GM12878 (cell line): ENCODE measurements around the gene MALRD1. TPM values are rescaled to one million over a fixed set of nuclear protein-coding genes. Genes with fewer than 3 reads are reported as not detected.

Experiments used
- ATAC-seq: fragments of 200-7000 bp; cut with Tn5 transposase; 3 replicates; pipeline ENCODE4 v1.9.1; 2020; ENCODE audit warnings: mild to moderate bottlenecking, moderate library complexity
- BruUV-seq: library from RNA; stranded (reverse); fragments of 400-500 nt; replicated peaks from 2 replicates; lab custom pipeline; 2021; lab: Mats Ljungman, UMichigan
- CTCF ChIA-PET: fragments of 300-600 bp; sonication (Branson Sonifier 250); formaldehyde crosslinking; extraction: SDS; loops from one replicate; lab custom pipeline; 2021; ENCODE audit warnings: inconsistent platforms; lab: Yijun Ruan, JAX
- POLR2A ChIA-PET: fragments of 350-600 bp; formaldehyde crosslinking; extraction: SDS; loops from one replicate; lab custom pipeline; 2021; ENCODE audit warnings: inconsistent platforms; lab: Charles Lee
- RAD21 ChIA-PET: fragments of 300-600 bp; sonication (Branson Sonifier 250); formaldehyde crosslinking; loops from one replicate; lab custom pipeline; 2023; ENCODE audit warnings: antibody characterized with exemption; ENCODE audit not compliant: unreplicated experiment; lab: Charles Lee
- SMC1A ChIA-PET: fragments of 300-600 bp; sonication (Branson Sonifier 250); formaldehyde crosslinking; loops from one replicate; lab custom pipeline; 2023; ENCODE audit not compliant: unreplicated experiment, uncharacterized antibody; lab: Charles Lee
- DNase-seq: peaks from one replicate; pipeline ENCODE4 v3.0.0-alpha.2; 2011; ENCODE audit warnings: low read depth, low spot score
- FAIRE-seq: peaks from 3 replicates; lab custom pipeline; 2011; peaks lifted over from hg19 to GRCh38; lab: Jason Lieb, UNC
- H2AFZ ChIP-seq: 2 replicates; pipeline ENCODE4 v1.6.0; 2011; ENCODE audit warnings: low read depth, low read length, control low read depth; ENCODE audit not compliant: control insufficient read depth
- H3K27ac ChIP-seq: 2 replicates; pipeline ENCODE4 v1.5.1; 2011; ENCODE audit warnings: control low read depth; ENCODE audit not compliant: control insufficient read depth, insufficient read depth
- H3K27me3 ChIP-seq, 2 experiments: replicated peaks in 1 of 2; 2 replicates each; pipeline versions ENCODE4 v1.6.0 to v1.6.1; 2011; ENCODE audit warnings: low read length in 1 of 2; ENCODE audit not compliant: control insufficient read depth in 2 of 2, insufficient read depth in 2 of 2
- H3K36me3 ChIP-seq, 2 experiments: 2 replicates each; pipeline ENCODE4 v1.5.1; 2011; ENCODE audit warnings: low read length in 1 of 2; ENCODE audit not compliant: control insufficient read depth in 2 of 2, insufficient read depth in 2 of 2
- H3K4me1 ChIP-seq: 2 replicates; pipeline ENCODE4 v1.6.1; 2011; ENCODE audit warnings: mild to moderate bottlenecking, low read length, moderate library complexity, mixed read lengths; ENCODE audit not compliant: control insufficient read depth, insufficient read depth
- H3K4me2 ChIP-seq: 2 replicates; pipeline ENCODE4 v1.6.0; 2011; ENCODE audit warnings: control low read depth; ENCODE audit not compliant: control insufficient read depth, insufficient read depth
- H3K4me3 ChIP-seq: fragments of 200-600 bp; sonication (generic); 2 replicates; pipeline ENCODE4 v1.5.1; 2016
- H3K79me2 ChIP-seq: 2 replicates; pipeline ENCODE4 v1.6.0; 2011; ENCODE audit warnings: low read length; ENCODE audit not compliant: control insufficient read depth, insufficient read depth
- H3K9ac ChIP-seq: 2 replicates; pipeline ENCODE4 v1.8.0; 2011; ENCODE audit warnings: low read length, control low read depth, mixed read lengths; ENCODE audit not compliant: control insufficient read depth, insufficient read depth
- H3K9me3 ChIP-seq: replicated peaks from 3 replicates; pipeline ENCODE4 v1.5.1; 2011; ENCODE audit warnings: mild to moderate bottlenecking, low read length; ENCODE audit not compliant: control insufficient read depth, insufficient read depth
- H4K20me1 ChIP-seq: 2 replicates; pipeline ENCODE4 v1.6.0; 2011; ENCODE audit not compliant: control insufficient read depth, insufficient read depth
- ASH2L ChIP-seq: fragments of 300-600, 200-600 bp; sonication (generic); IDR thresholded peaks from 2 replicates; pipeline ENCODE4 v1.6.1; 2017; ENCODE audit warnings: low read depth, mild to moderate bottlenecking, borderline replicate concordance
- CEBPB ChIP-seq, 2 experiments: fragments of 150-350 bp in 1 of 2; IDR thresholded peaks; 2 replicates each; pipeline ENCODE4 v1.6.1; 2012 to 2014; ENCODE audit warnings: low read depth in 2 of 2, low read length in 2 of 2, borderline replicate concordance in 1 of 2, inconsistent platforms in 1 of 2
- CHD2 ChIP-seq: IDR thresholded peaks from 2 replicates; pipeline ENCODE4 v1.6.1; 2011; ENCODE audit warnings: low read depth, low read length, improper control_type of control experiment, borderline replicate concordance
- DPF2 ChIP-seq: fragments of 450-650 bp; IDR thresholded peaks from 2 replicates; pipeline ENCODE4 v1.6.1; 2017; ENCODE audit warnings: mild to moderate bottlenecking
- HDGF ChIP-seq: fragments of 450-650 bp; IDR thresholded peaks from 2 replicates; pipeline ENCODE4 v1.6.1; 2016; ENCODE audit warnings: antibody characterized with exemption
- KDM1A ChIP-seq: fragments of 200-600 bp; sonication (generic); IDR thresholded peaks from 2 replicates; pipeline ENCODE4 v1.6.1; 2016; ENCODE audit warnings: borderline replicate concordance
- LARP7 ChIP-seq: fragments of 450-650 bp; IDR thresholded peaks from 2 replicates; pipeline ENCODE4 v1.6.1; 2017; ENCODE audit warnings: mild to moderate bottlenecking
- MEF2B ChIP-seq: fragments of 450-650 bp; IDR thresholded peaks from 2 replicates; pipeline ENCODE4 v1.6.1; 2018; ENCODE audit warnings: mild to moderate bottlenecking, moderate library complexity; ENCODE audit not compliant: partially characterized antibody, poor library complexity, severe bottlenecking
- PAX8 ChIP-seq: fragments of 450-650 bp; IDR thresholded peaks from 2 replicates; pipeline ENCODE4 v1.6.1; 2017; ENCODE audit warnings: mild to moderate bottlenecking, moderate library complexity
- RELA ChIP-seq: fragments of 450-650 bp; IDR thresholded peaks from 2 replicates; pipeline ENCODE4 v1.8.0; 2014; ENCODE audit warnings: borderline replicate concordance; ENCODE audit not compliant: partially characterized antibody
- SMC3 ChIP-seq: IDR thresholded peaks from 2 replicates; pipeline ENCODE4 v1.6.1; 2011; ENCODE audit warnings: low read length, improper control_type of control experiment, borderline replicate concordance
- TARDBP ChIP-seq: IDR thresholded peaks from 2 replicates; pipeline ENCODE4 v1.6.1; 2016; ENCODE audit warnings: borderline replicate concordance
- WGBS: methylation state at CpG from one replicate; pipeline ENCODE4 v1.1.6; 2016; ENCODE audit warnings: low lambda C conversion rate; ENCODE audit not compliant: insufficient replicate concordance, insufficient coverage; ENCODE audit errors: missing lambda C conversion rate; 5-methylcytosine and 5-hydroxymethylcytosine counted together
- in situ Hi-C: fragments of 300-500 bp; cut with MboI; formaldehyde crosslinking; loops from 9 replicates; pipeline ENCODE4 v1.14.3; 2018; ENCODE audit warnings: mixed read lengths
- intact Hi-C: fragments of 100-400 bp; cut with micrococcal nuclease; formaldehyde crosslinking; loops from one replicate; pipeline ENCODE4 v1.14.2; 2022; ENCODE audit not compliant: unreplicated experiment
- polyA plus RNA-seq, 11 experiments: library from polyadenylated mRNA; depleted of rRNA in 4 of 11; unstranded in 6 of 11; stranded (reverse) in 5 of 11; fragments of >200 nt; fragmentation: Nextera tagmentation in 4 of 11; fragmentation: Illumina TruSeq in 1 of 11; extraction: Ambion mirVana in 4 of 11; extraction: Trizol in 1 of 11; gene quantifications; 1 replicate in 1 of 11; 2 replicates in 10 of 11; pipeline versions ENCODE4 v1.2.1 to v1.2.3, GENCODE V29; 2011 to 2016; ENCODE audit warnings: inconsistent platforms in 2 of 11, missing spikeins in 2 of 11, low read depth in 1 of 11
- total RNA-seq, 4 experiments: library from RNA; depleted of rRNA in 3 of 4; stranded (reverse); fragments of >200 nt in 3 of 4; fragmentation: Illumina TruSeq in 1 of 4; extraction: Trizol in 1 of 4; gene quantifications; 2 replicates each; pipeline versions ENCODE4 v1.2.1 to v1.2.3, GENCODE V29; 2013 to 2021
- TF ChIP-seq, protein P1 (sequence below): IDR thresholded peaks from 2 replicates; pipeline ENCODE4 v1.6.1; 2012; ENCODE audit warnings: mild to moderate bottlenecking, low read depth, low read length
- TF ChIP-seq, protein P2 (sequence below): fragments of 450-650 bp; IDR thresholded peaks from 2 replicates; pipeline ENCODE4 v1.6.1; 2018; ENCODE audit warnings: borderline replicate concordance, mild to moderate bottlenecking; ENCODE audit not compliant: partially characterized antibody

Gene MALRD1
- total and polyA plus RNA-seq, 10 of the 15 experiments (the other 5 are each of a cell fraction or from before 2014, with no cell fraction given): 0.12 to 6.6 (median 0.26) TPM; not detected in 2

DNA sequence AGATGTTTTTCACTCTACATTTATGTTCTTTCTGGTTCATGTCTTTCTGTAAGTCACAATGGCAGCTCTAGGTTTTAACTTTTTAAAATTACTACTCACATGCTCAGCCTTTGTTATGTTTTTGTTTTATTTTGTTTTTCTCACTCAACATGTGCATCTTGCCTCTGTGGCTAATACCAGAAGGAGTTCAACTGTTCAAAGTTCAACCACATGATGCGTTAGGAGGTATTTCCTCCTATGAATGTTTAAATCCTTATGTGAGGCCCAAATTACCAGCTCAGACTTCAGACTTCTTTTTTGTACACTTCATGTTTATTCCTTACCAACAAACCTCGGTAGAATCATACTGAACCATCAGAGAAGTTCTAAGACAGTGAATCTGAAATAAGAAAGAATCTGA is 151.6 kb downstream of the MALRD1 start:
- ATAC-seq (no peak), FAIRE-seq (no peak), DNase-seq (no peak)
- POLR2A ChIA-PET: interaction anchor here (0.7 to 0.8 kb wide), 3 partner anchors 48 to 792 kb away, joined by 4 to 7 read pairs (median 6); no protein-coding TSS in a partner anchor
- Histone ChIP-seq H3K4me1 (no peaks in the 10 kb centered on the region), H4K20me1 (no peaks in the 10 kb centered on the region), H3K4me2 (no peak overlapping the region), H3K4me3 (no peak overlapping the region), H3K27ac (no peak overlapping the region), H3K27me3 (no peaks in the 10 kb centered on the region), H2AFZ (no peak overlapping the region), H3K36me3 (no peaks in the 10 kb centered on the region), H3K79me2 (no peaks in the 10 kb centered on the region), H3K9me3 (no peaks in the 10 kb centered on the region), H3K9ac (no peak overlapping the region)
- SMC1A ChIA-PET: interaction anchor here (0.7 to 2.4 kb wide), 14 partner anchors 8 to 277 kb away, joined by 3 to 8 read pairs (median 4); no protein-coding TSS in a partner anchor
- in situ Hi-C loops: no loop called here
- CTCF ChIA-PET: interaction anchor here (2.6 kb wide), 1 partner anchor 12 kb away, joined by 12 read pairs; no protein-coding TSS in a partner anchor
- no TSS peak for BruUV-seq
- RAD21 ChIA-PET: interaction anchor here (0.7 to 1.9 kb wide), 7 partner anchors 10 to 242 kb away, joined by 3 to 7 read pairs (median 5); no protein-coding TSS in a partner anchor
- TF ChIP-seq CEBPB (IDR thresholded peaks at IDR 0.05; ENCODE audit: borderline replicate concordance in 1 of 2, low read depth in 2 of 2, low read length in 2 of 2): no peak
- no peak for TF ChIP-seq SMC3
- TF ChIP-seq CHD2: no peak
- no peak for TF ChIP-seq DPF2
- TF ChIP-seq, protein P1, sequence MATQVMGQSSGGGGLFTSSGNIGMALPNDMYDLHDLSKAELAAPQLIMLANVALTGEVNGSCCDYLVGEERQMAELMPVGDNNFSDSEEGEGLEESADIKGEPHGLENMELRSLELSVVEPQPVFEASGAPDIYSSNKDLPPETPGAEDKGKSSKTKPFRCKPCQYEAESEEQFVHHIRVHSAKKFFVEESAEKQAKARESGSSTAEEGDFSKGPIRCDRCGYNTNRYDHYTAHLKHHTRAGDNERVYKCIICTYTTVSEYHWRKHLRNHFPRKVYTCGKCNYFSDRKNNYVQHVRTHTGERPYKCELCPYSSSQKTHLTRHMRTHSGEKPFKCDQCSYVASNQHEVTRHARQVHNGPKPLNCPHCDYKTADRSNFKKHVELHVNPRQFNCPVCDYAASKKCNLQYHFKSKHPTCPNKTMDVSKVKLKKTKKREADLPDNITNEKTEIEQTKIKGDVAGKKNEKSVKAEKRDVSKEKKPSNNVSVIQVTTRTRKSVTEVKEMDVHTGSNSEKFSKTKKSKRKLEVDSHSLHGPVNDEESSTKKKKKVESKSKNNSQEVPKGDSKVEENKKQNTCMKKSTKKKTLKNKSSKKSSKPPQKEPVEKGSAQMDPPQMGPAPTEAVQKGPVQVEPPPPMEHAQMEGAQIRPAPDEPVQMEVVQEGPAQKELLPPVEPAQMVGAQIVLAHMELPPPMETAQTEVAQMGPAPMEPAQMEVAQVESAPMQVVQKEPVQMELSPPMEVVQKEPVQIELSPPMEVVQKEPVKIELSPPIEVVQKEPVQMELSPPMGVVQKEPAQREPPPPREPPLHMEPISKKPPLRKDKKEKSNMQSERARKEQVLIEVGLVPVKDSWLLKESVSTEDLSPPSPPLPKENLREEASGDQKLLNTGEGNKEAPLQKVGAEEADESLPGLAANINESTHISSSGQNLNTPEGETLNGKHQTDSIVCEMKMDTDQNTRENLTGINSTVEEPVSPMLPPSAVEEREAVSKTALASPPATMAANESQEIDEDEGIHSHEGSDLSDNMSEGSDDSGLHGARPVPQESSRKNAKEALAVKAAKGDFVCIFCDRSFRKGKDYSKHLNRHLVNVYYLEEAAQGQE: no peak
- TF ChIP-seq, protein P2, sequence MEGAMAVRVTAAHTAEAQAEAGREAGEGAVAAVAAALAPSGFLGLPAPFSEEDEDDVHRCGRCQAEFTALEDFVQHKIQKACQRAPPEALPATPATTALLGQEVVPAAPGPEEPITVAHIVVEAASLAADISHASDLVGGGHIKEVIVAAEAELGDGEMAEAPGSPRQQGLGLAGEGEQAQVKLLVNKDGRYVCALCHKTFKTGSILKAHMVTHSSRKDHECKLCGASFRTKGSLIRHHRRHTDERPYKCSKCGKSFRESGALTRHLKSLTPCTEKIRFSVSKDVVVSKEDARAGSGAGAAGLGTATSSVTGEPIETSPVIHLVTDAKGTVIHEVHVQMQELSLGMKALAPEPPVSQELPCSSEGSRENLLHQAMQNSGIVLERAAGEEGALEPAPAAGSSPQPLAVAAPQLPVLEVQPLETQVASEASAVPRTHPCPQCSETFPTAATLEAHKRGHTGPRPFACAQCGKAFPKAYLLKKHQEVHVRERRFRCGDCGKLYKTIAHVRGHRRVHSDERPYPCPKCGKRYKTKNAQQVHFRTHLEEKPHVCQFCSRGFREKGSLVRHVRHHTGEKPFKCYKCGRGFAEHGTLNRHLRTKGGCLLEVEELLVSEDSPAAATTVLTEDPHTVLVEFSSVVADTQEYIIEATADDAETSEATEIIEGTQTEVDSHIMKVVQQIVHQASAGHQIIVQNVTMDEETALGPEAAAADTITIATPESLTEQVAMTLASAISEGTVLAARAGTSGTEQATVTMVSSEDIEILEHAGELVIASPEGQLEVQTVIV: no peak
- TF ChIP-seq HDGF: no peak
- TF ChIP-seq KDM1A: no peak
- TF ChIP-seq MEF2B: no peak
- TF ChIP-seq LARP7: no peak
- TF ChIP-seq TARDBP: no peak
- TF ChIP-seq PAX8: no peak
- TF ChIP-seq ASH2L: no peak
- TF ChIP-seq RELA: no peak
- 19% methylated on average over 2 of the region's 2 CpGs for WGBS
- intact Hi-C loops: no loop called here
